ENCODE data around the gene FARP2.
"Not testable (repeated sequence)": the region's sequence is repeated elsewhere in the genome, so short reads cannot be mapped to it uniquely, and the experiment has no call there.

FARP2 gene, protein sequence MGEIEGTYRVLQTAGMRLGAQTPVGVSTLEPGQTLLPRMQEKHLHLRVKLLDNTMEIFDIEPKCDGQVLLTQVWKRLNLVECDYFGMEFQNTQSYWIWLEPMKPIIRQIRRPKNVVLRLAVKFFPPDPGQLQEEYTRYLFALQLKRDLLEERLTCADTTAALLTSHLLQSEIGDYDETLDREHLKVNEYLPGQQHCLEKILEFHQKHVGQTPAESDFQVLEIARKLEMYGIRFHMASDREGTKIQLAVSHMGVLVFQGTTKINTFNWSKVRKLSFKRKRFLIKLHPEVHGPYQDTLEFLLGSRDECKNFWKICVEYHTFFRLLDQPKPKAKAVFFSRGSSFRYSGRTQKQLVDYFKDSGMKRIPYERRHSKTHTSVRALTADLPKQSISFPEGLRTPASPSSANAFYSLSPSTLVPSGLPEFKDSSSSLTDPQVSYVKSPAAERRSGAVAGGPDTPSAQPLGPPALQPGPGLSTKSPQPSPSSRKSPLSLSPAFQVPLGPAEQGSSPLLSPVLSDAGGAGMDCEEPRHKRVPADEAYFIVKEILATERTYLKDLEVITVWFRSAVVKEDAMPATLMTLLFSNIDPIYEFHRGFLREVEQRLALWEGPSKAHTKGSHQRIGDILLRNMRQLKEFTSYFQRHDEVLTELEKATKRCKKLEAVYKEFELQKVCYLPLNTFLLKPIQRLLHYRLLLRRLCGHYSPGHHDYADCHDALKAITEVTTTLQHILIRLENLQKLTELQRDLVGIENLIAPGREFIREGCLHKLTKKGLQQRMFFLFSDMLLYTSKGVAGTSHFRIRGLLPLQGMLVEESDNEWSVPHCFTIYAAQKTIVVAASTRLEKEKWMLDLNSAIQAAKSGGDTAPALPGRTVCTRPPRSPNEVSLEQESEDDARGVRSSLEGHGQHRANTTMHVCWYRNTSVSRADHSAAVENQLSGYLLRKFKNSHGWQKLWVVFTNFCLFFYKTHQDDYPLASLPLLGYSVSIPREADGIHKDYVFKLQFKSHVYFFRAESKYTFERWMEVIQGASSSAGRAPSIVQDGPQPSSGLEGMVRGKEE

DNA sequence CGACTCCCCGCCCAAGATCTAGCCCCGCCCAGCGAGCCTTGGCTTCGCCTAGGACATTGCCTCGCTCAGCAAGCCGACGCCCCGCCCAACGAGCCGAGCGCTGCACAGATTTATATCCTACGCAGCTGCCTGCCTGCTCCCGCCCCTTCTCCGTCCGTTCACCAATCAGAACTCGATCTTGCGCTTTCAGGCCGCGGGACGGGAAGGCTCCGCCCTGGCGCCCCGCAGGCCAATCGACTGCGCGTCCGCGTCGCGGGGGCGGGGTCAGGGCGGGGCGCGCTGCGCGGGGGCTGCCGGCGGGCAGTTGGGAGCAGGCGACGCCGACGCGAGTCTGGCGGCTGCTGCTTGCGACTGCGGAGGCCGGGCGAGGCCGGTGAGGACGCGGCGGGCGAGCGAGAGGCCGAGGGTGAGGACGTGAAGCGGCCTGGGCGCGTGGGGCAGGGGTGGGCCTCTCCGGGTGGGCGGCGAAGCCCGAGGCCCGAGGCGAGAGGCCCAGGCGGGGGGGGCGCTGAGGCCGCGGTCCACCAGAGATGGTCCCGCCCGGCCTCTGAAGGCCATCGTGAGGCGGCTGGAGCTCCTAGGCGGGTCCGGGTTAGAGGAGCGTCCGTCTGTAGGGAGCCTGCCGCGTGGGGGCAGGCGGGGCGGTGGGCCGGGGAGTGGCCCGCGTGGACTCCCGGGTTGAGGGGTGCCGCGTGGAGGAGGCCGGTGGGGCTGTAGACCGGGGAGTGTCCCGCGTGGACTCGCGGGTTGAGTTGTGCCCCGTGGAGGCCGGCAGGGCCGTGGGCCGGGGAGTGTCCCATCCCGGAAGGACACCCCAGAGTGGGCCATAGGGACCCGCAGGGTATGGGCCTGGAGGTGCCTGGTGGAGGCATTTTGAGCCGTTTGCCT, at the start of gene FARP2:
TSS of gene FARP2 (plus strand) at position 303 of the 888 bp plus-strand sequence. CDS start 16,823 bp downstream, outside the sequence.
- peak; percentile 99 for DNase-seq

GRCh38 chr2:241307055-241307454, 49.0 kb upstream of the FARP2 start:
- no peak for DNase-seq

- DNase-seq: no peak
Observed at GRCh38 chr2:241308267-241308666, 47.8 kb upstream of the FARP2 start.

GRCh38 chr2:241308832-241309500, 47.1 kb upstream of the FARP2 start:
- no peak for DNase-seq

DNA sequence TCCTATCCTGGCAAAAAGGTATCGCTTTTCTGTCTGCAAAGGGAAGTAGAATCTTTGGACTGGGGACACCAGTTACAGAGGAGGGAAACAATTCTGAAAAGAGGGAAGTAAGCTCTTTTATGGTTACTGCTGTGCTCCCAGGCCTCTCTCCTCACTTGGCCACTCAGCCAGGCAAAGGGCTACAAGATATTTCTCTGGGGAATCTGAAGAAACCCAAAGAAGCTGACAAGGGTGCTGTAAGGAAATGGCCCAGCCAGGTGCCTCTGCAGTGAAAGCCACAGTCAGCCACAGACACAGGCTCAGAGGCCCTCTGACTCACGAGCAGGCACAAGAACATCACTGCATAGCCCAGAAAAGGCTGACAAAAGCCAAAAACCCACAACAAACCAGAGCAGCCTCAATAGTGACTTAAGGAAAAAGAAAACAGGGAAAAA, 46.4 kb upstream of the FARP2 start:
- DNase-seq: peak; percentile 64

GRCh38 chr2:241310917-241311566, 45.0 kb upstream of the FARP2 start:
- DNase-seq: no peak

GRCh38 chr2:241312082-241312481, 44.0 kb upstream of the FARP2 start:
- no peak for DNase-seq

DNA sequence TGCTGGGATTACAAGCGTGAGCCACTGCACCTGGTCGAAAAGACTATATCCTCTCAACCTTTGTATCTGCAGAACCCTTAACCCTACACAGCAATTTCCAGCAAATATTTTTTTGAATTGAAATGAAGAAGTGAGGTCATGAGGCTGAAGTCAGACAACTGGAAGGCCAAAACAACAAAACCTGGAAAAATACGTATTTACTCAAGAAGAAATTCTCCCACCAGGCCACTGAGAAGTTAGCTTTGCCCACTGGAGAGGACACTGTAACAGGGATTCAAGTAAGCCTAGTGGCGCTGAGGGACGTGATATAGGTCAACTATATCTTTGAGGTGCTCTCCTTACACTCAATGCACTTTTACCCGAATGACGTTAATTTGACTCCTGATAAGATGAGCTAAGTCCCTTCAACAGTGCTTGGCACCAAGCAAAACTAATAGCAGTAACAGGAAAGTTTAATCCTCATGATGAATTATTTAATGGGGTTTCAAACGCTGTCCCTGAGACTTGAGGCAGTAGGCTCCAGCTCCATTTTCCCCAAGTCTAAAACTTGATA, 42.5 kb upstream of the FARP2 start:
- no peak for DNase-seq

DNA sequence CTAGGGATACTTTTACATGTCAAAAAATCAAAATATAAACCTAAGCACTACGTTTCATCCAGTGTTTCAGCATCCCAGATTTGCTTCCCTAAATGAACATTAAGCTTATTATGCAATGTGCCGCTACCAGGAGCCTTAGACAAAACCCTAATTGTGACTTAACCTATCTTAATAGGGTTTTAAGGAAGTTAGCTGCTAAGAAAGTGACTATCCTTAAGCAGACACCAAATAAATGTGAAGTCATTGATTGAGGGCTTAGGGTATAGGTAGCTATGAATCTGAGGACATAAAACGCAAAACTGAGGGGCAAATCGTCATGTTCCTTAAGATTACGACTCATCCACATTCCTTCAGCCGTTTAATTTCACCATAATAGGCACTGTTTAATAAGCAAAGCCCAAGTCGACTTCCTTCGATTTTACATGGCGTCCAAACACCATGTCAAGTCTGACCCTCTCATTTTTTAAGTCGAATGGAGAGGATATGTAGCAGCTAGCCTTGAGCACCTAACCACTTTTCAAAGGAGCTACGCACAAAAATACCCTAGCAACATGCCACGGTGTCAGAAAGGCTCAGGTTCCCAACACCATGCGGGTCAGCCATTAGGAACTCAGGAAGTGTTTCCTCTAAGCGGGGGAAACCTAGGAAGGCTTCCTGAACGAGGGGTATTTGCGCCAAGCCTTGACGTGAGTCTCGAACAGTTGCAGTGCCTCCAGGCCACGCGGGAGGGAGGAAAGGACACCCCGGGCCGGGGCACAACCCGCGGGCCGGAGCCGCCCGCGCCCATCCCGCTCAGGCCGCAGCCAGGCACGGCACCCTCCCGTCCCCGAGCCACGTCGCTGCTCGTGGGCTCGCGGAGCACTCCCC, 41.6 kb upstream of the FARP2 start:
- DNase-seq: peak; percentile 56

- DNase-seq: peak; percentile 100
Observed at GRCh38 chr2:241315093-241315878, 40.8 kb upstream of the FARP2 start, which contains the start of gene HDLBP. Gene HDLBP (minus strand): TSS chr2:241315672. CDS start chr2:241266869, 48,803 bp downstream.

DNA sequence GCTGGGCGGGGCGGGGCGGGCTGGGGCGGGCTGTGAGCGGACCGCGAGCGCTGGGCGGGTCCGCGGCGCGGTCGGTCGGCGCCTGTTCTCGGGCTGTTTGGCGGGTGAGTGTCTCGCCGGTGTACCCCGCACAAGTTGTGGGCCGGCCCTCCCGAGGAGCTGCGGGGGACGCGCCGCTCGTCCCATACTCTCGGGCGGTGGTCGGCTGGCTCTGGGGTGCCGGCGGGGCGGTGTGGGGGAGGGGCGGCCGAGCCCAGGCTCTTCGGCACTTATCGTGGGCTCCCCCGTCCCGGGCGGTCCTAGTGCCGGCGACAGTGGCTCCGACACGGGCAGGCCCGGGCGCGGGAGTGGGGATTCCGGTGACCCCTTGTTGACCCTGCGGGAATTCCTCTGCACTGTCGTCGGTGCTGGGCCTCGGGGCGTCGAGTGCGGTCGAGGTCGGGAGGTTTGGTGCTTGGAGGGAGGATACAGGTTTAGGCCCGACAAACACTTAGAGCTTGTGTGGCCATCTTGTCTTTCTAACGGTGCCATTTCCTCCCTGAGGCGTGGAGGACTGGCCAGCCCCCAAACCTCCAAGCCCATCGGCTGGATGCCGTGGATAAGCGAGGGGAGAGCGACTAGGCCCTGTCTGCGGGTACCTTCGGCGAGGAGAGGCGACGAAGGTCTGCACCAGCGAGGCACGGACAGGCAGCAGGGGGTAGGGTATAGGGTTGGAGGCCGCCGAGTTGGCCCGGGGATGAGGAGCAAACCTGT, 40.0 kb upstream of the FARP2 start, which contains the start of gene SEPTIN2:
TSS of gene SEPTIN2 (plus strand) at position 47 of the 753 bp plus-strand sequence. CDS start 8,308 bp downstream, outside the sequence.
- peak; percentile 83 for DNase-seq

DNA sequence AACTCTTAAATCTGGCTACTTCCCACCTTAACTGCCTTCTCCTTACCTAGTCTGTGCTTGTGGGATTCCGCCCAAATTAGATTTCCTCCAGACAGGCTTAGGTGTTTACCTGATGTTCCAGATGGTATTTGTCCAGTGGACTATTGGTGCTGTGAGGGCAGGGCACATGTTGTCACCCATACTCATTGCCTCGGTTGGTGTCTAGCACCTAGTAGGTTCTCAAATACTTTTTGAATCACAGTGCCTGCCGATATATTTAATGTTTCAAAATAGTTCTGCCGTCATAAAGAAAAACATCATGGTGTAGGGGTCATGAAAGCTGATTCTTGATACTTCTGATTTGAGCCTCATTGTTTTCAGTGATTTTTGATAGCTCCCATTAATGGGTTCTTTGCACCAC, 39.3 kb upstream of the FARP2 start:
- no peak for DNase-seq

- DNase-seq: peak; percentile 68
Observed at GRCh38 chr2:241317391-241317790, 38.7 kb upstream of the FARP2 start.

GRCh38 chr2:241318830-241319229, 37.3 kb upstream of the FARP2 start:
- not testable (repeated sequence) for DNase-seq

GRCh38 chr2:241320394-241320793, 35.7 kb upstream of the FARP2 start:
- no peak for DNase-seq

GRCh38 chr2:241321033-241321432, 35.1 kb upstream of the FARP2 start:
- DNase-seq: no peak

DNA sequence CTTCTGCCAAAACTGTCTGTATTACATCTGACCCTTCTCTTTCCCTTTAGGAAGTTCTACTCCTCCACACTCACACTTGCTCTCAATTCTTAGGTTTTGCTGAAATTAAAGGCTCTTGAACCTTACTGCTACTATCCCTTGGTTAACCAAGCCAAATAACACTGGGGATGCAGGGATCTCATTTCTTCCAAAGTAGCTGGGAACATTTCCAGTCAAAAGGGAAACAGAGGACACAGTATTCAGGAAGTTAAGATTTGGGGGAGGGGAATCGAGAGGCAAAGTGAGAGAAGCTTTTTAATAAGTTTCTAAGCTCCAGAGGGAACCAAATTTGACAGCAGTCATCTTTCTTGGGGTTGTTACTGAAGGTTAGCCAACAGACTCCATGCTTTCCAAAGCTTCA, 34.2 kb upstream of the FARP2 start:
- DNase-seq: no peak

DNA sequence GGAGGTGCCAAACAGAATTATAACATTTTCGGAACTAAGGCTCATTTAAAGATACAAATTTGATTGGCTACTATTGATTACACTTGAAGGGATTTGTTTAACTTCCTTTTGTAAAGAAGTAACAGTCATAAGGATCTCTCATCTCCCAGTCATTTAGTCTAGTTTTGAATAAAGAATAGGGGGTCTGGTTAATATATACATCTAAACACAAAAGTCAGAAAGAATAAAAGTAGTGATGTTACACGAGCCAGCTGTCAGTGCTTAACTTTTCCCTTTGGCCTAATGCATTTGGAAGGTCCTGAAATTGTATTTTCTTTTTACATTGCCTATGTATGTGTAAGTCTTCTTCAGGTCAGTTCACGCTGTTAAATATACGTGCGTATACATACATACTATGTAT, 32.3 kb upstream of the FARP2 start:
- no peak for DNase-seq
